Suprapubic skin (tissue), 4 donors: Measurements from ENCODE around the gene DNAH5. TPM values are rescaled to one million over a fixed set of nuclear protein-coding genes. Genes with fewer than 3 reads are reported as not detected.

ENCODE experiments used
- DNase-seq, 2 donors: peaks; one replicate each; pipeline ENCODE4 v3.0.0-alpha.2; 2019; ENCODE audit warnings: low spot score in 2 of 2
- H3K27ac ChIP-seq: fragments of 200-600 bp; sonication (generic); one replicate; pipeline ENCODE4 v1.5.1; 2019
- H3K27me3 ChIP-seq: fragments of 200-600 bp; sonication (generic); one replicate; pipeline ENCODE4 v1.5.1; 2019
- H3K36me3 ChIP-seq: fragments of 200-600 bp; sonication (generic); one replicate; pipeline ENCODE4 v1.5.1; 2019
- H3K4me1 ChIP-seq: fragments of 200-600 bp; sonication (generic); one replicate; pipeline ENCODE4 v1.5.1; 2019
- H3K4me3 ChIP-seq: fragments of 200-600 bp; sonication (generic); one replicate; pipeline ENCODE4 v1.5.1; 2019; ENCODE audit warnings: mild to moderate bottlenecking
- H3K9me3 ChIP-seq: fragments of 200-600 bp; sonication (generic); one replicate; pipeline ENCODE4 v1.5.1; 2019
- EP300 ChIP-seq: sonication (generic); formaldehyde crosslinking; IDR thresholded peaks from one replicate; pipeline ENCODE4 v1.6.1; 2017; ENCODE audit warnings: antibody characterized with exemption
- POLR2A ChIP-seq, 2 donors: fragments of 450-650 bp; IDR thresholded peaks; one replicate each; pipeline ENCODE4 v1.6.1; 2017; ENCODE audit warnings: antibody characterized with exemption in 2 of 2, mild to moderate bottlenecking in 2 of 2, moderate library complexity in 2 of 2
- POLR2AphosphoS5 ChIP-seq, 3 donors: sonication (generic); formaldehyde crosslinking; IDR thresholded peaks; one replicate each; pipeline ENCODE4 v1.6.1; 2017; ENCODE audit warnings: antibody characterized with exemption in 3 of 3
- WGBS: methylation state at CpG from one replicate; pipeline ENCODE4 v1.1.5; 2018; 5-methylcytosine and 5-hydroxymethylcytosine counted together
- total RNA-seq, 4 donors: library from RNA; depleted of rRNA; stranded (reverse); fragments of >200 nt; gene quantifications; one replicate each; pipeline ENCODE4 v1.1.0, GENCODE V29; 2016
- TF ChIP-seq, protein P1 (sequence below), 2 donors: fragments of 200-600 bp in 1 of 2; fragments of 450-650 bp in 1 of 2; sonication (generic) in 1 of 2; IDR thresholded peaks; one replicate each; pipeline ENCODE4 v1.5.1; 2016 to 2019; ENCODE audit warnings: antibody characterized with exemption in 2 of 2, mild to moderate bottlenecking in 1 of 2, moderate library complexity in 1 of 2

The DNAH5 gene
- total RNA-seq, 4 donors from 2014 or later: 0.13 to 0.56 (median 0.18) TPM

DNA sequence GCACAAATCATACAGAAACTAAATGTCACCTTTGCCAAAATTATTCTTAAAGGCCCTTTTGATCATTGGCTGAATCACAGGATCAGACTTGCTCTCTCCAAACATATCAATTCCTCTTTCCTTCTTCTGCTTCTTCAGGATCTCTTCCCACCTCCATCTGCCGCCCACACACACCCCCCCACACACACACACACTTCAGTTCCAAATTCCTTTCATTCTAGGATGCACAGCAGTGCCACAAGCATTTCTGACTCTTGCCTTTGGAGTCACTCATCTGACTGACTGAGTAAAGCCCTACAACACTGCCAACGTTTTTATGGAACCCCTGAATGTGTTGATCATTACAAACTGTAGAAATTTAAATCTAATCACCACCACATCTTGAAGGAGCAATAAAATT lies 22.9 kb downstream of the DNAH5 start:
- Histone ChIP-seq H3K4me1 (no peaks in the 10 kb centered on the region), H3K9me3 (no peaks in the 10 kb centered on the region), H3K4me3 (no peak overlapping the region), H3K27me3 (no peaks in the 10 kb centered on the region), H3K36me3 (no peaks in the 10 kb centered on the region), H3K27ac (no peak overlapping the region)
- DNase-seq: no peak
- WGBS: 16% methylated on average over 2 of the region's 2 CpGs
- no peak for TF ChIP-seq POLR2AphosphoS5 (IDR thresholded peaks at IDR 0.05)

- TF ChIP-seq POLR2AphosphoS5 (IDR thresholded peaks at IDR 0.05): no peak
- TF ChIP-seq, protein P1, sequence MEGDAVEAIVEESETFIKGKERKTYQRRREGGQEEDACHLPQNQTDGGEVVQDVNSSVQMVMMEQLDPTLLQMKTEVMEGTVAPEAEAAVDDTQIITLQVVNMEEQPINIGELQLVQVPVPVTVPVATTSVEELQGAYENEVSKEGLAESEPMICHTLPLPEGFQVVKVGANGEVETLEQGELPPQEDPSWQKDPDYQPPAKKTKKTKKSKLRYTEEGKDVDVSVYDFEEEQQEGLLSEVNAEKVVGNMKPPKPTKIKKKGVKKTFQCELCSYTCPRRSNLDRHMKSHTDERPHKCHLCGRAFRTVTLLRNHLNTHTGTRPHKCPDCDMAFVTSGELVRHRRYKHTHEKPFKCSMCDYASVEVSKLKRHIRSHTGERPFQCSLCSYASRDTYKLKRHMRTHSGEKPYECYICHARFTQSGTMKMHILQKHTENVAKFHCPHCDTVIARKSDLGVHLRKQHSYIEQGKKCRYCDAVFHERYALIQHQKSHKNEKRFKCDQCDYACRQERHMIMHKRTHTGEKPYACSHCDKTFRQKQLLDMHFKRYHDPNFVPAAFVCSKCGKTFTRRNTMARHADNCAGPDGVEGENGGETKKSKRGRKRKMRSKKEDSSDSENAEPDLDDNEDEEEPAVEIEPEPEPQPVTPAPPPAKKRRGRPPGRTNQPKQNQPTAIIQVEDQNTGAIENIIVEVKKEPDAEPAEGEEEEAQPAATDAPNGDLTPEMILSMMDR (IDR thresholded peaks at IDR 0.05): no peak
- TF ChIP-seq EP300: no peak
- TF ChIP-seq POLR2A (IDR thresholded peaks at IDR 0.05): no peak
- WGBS: 90% methylated on average over 1 of the region's 1 CpG
- no peaks in the 10 kb centered on the region for H3K9me3 ChIP-seq
- no peak overlapping the region for H3K4me3 ChIP-seq
- H3K27me3 ChIP-seq: no peaks in the 10 kb centered on the region
- no peak overlapping the region for H3K27ac ChIP-seq
- no peak for DNase-seq
- H3K4me1 ChIP-seq: no peaks in the 10 kb centered on the region
- no peaks in the 10 kb centered on the region for H3K36me3 ChIP-seq
Observed at GRCh38 chr5:13919786-13920185, 24.7 kb downstream of the DNAH5 start.

DNA sequence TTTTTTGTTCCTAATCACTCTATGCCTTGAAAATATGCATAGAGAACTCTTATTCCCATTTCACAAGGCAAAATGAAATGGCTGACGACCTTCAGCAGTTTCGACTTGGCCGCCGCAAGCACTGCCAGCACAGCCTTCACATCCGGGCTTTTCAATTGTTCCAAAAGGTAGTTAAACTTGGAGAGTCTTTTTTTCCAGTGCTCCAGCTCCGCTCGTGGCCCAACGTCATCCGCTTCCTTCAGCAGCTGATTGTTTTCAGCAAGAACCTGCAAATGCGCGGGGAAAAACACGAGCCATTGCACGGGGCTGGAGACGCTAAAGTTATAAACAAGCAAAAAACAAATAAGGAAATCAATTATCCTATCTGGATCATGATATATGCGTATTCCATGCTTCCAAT lies 25.4 kb downstream of the DNAH5 start:
- TF ChIP-seq EP300 (no peak), POLR2A (IDR thresholded peaks at IDR 0.05) (no peak)
- no peaks in the 10 kb centered on the region for H3K4me1 ChIP-seq
- WGBS: 86% methylated on average over 15 of the region's 15 CpGs
- H3K27ac ChIP-seq: no peak overlapping the region
- DNase-seq: no peak
- H3K27me3 ChIP-seq: no peaks in the 10 kb centered on the region
- no peak overlapping the region for H3K4me3 ChIP-seq
- H3K36me3 ChIP-seq: no peaks in the 10 kb centered on the region
- no peaks in the 10 kb centered on the region for H3K9me3 ChIP-seq

DNA sequence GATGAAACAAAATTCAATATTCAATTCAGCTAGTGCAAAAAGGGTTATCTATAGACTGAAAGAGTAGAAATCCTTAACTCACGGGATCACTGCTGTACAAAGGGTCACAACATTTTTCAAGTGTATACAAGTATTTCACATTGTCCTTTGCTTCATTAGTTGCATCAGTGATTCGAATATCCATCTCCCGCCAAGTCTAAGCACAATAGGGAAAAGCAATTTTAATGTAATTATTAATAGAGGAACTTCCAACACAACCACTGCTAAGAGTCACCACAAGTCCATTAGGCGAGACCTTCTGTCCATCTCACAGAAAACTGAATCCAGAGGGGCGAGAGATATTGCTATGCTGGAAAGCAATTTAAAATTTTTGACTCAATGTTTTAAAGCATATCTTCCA lies 27.4 kb downstream of the DNAH5 start:
- Histone ChIP-seq H3K4me3 (no peak overlapping the region), H3K27me3 (no peaks in the 10 kb centered on the region), H3K27ac (no peak overlapping the region), H3K9me3 (no peaks in the 10 kb centered on the region), H3K36me3 (no peaks in the 10 kb centered on the region), H3K4me1 (no peaks in the 10 kb centered on the region)
- TF ChIP-seq POLR2AphosphoS5 (IDR thresholded peaks at IDR 0.05) (no peak), EP300 (no peak), POLR2A (IDR thresholded peaks at IDR 0.05) (no peak)
- TF ChIP-seq, protein P1 (IDR thresholded peaks at IDR 0.05): no peak
- 90% methylated on average over 5 of the region's 5 CpGs for WGBS
- DNase-seq: no peak

- no peaks in the 10 kb centered on the region for H3K36me3 ChIP-seq
- TF ChIP-seq, protein P1 (IDR thresholded peaks at IDR 0.05): no peak
- TF ChIP-seq POLR2AphosphoS5 (IDR thresholded peaks at IDR 0.05) (no peak), POLR2A (IDR thresholded peaks at IDR 0.05) (no peak), EP300 (no peak)
- no peak overlapping the region for H3K4me3 ChIP-seq
- no peak for DNase-seq
- 87% methylated on average over 3 of the region's 3 CpGs for WGBS
- H3K9me3 ChIP-seq: no peaks in the 10 kb centered on the region
- no peak overlapping the region for H3K27ac ChIP-seq
- H3K4me1 ChIP-seq: no peaks in the 10 kb centered on the region
- no peaks in the 10 kb centered on the region for H3K27me3 ChIP-seq
Observed at GRCh38 chr5:13913962-13914361, 30.5 kb downstream of the DNAH5 start.

DNA sequence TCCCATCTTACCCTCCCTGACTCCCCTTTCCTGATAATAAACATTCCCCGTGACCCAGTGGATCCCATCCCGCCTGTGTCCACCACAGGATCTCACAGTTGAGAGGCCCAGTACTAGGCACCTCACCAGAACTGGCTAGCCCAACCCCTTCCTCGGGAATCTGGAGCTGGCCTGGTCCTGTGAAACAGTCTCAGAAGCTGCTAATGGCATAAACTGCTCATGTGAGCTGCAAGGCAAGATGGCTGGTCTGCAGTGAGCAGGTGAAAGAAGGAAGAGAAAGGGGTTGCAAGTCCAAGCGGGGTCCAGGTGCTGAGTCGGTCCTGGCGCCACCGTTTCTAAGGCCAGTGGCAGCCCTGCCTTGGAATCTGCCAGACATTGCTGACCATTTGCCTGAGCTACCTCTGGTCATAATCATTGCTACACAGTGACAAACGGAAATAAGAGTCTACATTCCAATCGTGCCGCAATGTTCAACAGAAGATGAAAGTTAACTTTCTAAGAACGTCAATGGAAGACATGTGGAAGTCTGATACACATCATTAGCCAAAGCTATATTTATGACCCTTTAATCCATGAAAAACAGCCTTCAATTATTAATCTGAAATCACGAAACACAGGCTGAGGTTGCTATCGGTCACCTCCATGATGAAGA lies 33.7 kb downstream of the DNAH5 start:
- no peak for DNase-seq
- H3K36me3 ChIP-seq: no peaks in the 10 kb centered on the region
- H3K27ac ChIP-seq: no peak overlapping the region
- no peaks in the 10 kb centered on the region for H3K27me3 ChIP-seq
- no peak overlapping the region for H3K4me3 ChIP-seq
- H3K4me1 ChIP-seq: no peaks in the 10 kb centered on the region
- WGBS: 82% methylated on average over 12 of the region's 13 CpGs
- TF ChIP-seq EP300 (no peak), POLR2AphosphoS5 (IDR thresholded peaks at IDR 0.05) (no peak), POLR2A (IDR thresholded peaks at IDR 0.05) (no peak)
- TF ChIP-seq, protein P1 (IDR thresholded peaks at IDR 0.05): no peak
- no peaks in the 10 kb centered on the region for H3K9me3 ChIP-seq
